DOHH2 (cell line): ENCODE measurements around the gene ACYP2.

ENCODE experiments used
- H3F3A ChIP-seq: fragments of 200-600 bp; sonication (generic), shearing (Covaris generic); 2 replicates; pipeline ENCODE4 v1.6.0; 2016; ENCODE audit warnings: antibody characterized with exemption, mild to moderate bottlenecking; ENCODE audit not compliant: control insufficient read depth, insufficient read depth
- H3K27ac ChIP-seq: fragments of 200-600 bp; sonication (generic); 2 replicates; pipeline ENCODE4 v1.5.1; 2014; ENCODE audit warnings: low read depth, mild to moderate bottlenecking, low read length, moderate library complexity
- H3K27me3 ChIP-seq: fragments of 200-600 bp; sonication (generic); 2 replicates; pipeline ENCODE4 v1.6.1; 2014; ENCODE audit warnings: mild to moderate bottlenecking, low read length, mixed read lengths; ENCODE audit not compliant: control insufficient read depth
- H3K36me3 ChIP-seq: fragments of 200-600 bp; sonication (generic); 2 replicates; pipeline ENCODE4 v1.6.1; 2014; ENCODE audit warnings: mild to moderate bottlenecking, low read length, moderate library complexity, mixed read lengths; ENCODE audit not compliant: control insufficient read depth
- H3K4me1 ChIP-seq: fragments of 200-600 bp; sonication (generic); 2 replicates; pipeline ENCODE4 v1.6.1; 2014; ENCODE audit warnings: mild to moderate bottlenecking, low read length, mixed read lengths; ENCODE audit not compliant: control insufficient read depth
- H3K4me2 ChIP-seq: fragments of 200-600 bp; sonication (generic); 2 replicates; pipeline ENCODE4 v1.6.0; 2014; ENCODE audit warnings: mild to moderate bottlenecking, low read length, moderate library complexity
- H3K4me3 ChIP-seq: fragments of 200-600 bp; sonication (generic); 2 replicates; pipeline ENCODE4 v1.5.1; 2014; ENCODE audit warnings: mild to moderate bottlenecking, low read length, mixed read lengths
- H3K79me2 ChIP-seq: fragments of 200-600 bp; sonication (generic); 2 replicates; pipeline ENCODE4 v1.6.1; 2014; ENCODE audit warnings: mild to moderate bottlenecking, low read length, mixed read lengths; ENCODE audit not compliant: control insufficient read depth
- H3K9me2 ChIP-seq: fragments of 200-600 bp; sonication (generic); replicated peaks from 2 replicates; pipeline ENCODE4 v1.6.1; 2014; ENCODE audit warnings: mild to moderate bottlenecking, low read length, mixed read lengths; ENCODE audit not compliant: control insufficient read depth
- H3K9me3 ChIP-seq: fragments of 200-600 bp; sonication (generic); 2 replicates; pipeline ENCODE4 v1.6.1; 2014; ENCODE audit warnings: antibody characterized with exemption, low read length, mixed read lengths; ENCODE audit not compliant: control insufficient read depth, insufficient read depth
- H4K20me1 ChIP-seq: fragments of 200-600 bp; sonication (generic); 2 replicates; pipeline ENCODE4 v1.6.0; 2014; ENCODE audit warnings: low read depth, mild to moderate bottlenecking, antibody characterized with exemption, low read length, moderate library complexity; ENCODE audit not compliant: control insufficient read depth, insufficient read depth
- EZH2phosphoT487 ChIP-seq: fragments of 200-600 bp; sonication (generic); IDR thresholded peaks from 2 replicates; pipeline ENCODE4 v1.6.1; 2017; ENCODE audit warnings: borderline replicate concordance, mild to moderate bottlenecking, antibody characterized with exemption, low read length, moderate library complexity, mixed read lengths
- TF ChIP-seq, protein P1 (sequence below): fragments of 200-600 bp; sonication (generic); IDR thresholded peaks from one replicate; pipeline ENCODE4 v1.5.1; 2014; ENCODE audit warnings: antibody characterized with exemption, mild to moderate bottlenecking, low read depth, low read length; ENCODE audit not compliant: poor library complexity, severe bottlenecking

The ACYP2 gene

DNA sequence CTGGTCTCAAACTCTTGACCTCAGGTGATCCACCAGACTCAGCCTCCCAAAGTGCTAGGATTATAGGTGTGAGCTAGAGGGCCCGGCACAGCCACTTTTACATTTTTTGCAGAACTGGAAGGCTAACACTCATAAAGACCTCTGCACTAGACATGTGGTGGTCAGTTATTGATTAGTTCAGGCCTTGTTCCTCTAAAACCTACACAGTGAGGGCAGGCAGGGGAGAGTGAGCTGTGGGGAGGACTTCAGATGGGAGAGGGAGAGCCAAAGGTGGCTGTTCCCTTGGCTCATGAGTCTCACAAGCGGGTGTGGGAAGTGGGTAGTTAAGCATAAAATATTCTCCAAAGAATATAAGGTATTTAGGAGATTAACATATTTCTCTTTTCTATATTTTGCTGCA is 29.3 kb upstream of the ACYP2 start:
- no peaks in the 10 kb centered on the region for H3K9me2 ChIP-seq
- no peak overlapping the region for H3K27ac ChIP-seq
- H3K4me1 ChIP-seq: peaks cover 54% of the 10 kb centered on the region
- 0 out of 2 replicates have a peak, but pooled peaks cover 5% of the 10 kb centered on the region for H3F3A ChIP-seq
- no peaks in the 10 kb centered on the region for H3K36me3 ChIP-seq
- no peaks in the 10 kb centered on the region for H4K20me1 ChIP-seq
- H3K9me3 ChIP-seq: no peaks in the 10 kb centered on the region
- TF ChIP-seq, protein P1, sequence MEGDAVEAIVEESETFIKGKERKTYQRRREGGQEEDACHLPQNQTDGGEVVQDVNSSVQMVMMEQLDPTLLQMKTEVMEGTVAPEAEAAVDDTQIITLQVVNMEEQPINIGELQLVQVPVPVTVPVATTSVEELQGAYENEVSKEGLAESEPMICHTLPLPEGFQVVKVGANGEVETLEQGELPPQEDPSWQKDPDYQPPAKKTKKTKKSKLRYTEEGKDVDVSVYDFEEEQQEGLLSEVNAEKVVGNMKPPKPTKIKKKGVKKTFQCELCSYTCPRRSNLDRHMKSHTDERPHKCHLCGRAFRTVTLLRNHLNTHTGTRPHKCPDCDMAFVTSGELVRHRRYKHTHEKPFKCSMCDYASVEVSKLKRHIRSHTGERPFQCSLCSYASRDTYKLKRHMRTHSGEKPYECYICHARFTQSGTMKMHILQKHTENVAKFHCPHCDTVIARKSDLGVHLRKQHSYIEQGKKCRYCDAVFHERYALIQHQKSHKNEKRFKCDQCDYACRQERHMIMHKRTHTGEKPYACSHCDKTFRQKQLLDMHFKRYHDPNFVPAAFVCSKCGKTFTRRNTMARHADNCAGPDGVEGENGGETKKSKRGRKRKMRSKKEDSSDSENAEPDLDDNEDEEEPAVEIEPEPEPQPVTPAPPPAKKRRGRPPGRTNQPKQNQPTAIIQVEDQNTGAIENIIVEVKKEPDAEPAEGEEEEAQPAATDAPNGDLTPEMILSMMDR: no peak
- TF ChIP-seq EZH2phosphoT487: no peak
- H3K4me2 ChIP-seq: no peak overlapping the region
- no peaks in the 10 kb centered on the region for H3K27me3 ChIP-seq
- no peak overlapping the region for H3K4me3 ChIP-seq
- H3K79me2 ChIP-seq: no peaks in the 10 kb centered on the region

DNA sequence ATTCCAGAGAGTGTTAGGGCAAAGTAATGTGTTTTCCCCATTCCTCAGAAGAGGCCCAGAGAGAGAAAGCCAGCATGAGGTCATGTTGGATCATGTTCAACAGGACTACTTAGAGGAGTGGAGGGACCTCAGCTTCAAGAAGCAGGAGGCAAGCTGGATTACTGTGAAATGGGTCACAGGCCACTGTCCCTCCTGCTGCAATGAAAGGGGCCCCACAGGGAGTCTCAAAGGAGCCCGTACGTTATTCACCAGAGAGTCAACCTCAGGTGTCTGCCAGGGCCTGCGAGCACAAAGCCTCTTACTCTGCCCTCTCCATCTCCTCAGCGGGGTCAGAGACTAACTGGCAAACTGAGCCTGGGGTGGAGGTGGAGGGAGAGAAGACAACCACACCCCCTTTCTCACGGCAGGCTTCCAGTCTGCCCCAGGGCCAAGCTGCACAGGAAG is 27.2 kb upstream of the ACYP2 start:
- Histone ChIP-seq H3K4me3 (no peak overlapping the region), H3K27ac (no peak overlapping the region), H3K9me3 (no peaks in the 10 kb centered on the region), H3F3A (peaks cover 18% of the 10 kb centered on the region), H3K36me3 (no peaks in the 10 kb centered on the region), H3K4me2 (no peak overlapping the region), H4K20me1 (no peaks in the 10 kb centered on the region), H3K9me2 (no peaks in the 10 kb centered on the region), H3K79me2 (no peaks in the 10 kb centered on the region), H3K27me3 (no peaks in the 10 kb centered on the region), H3K4me1 (peaks cover 69% of the 10 kb centered on the region)
- no peak for TF ChIP-seq EZH2phosphoT487
- TF ChIP-seq, protein P1: no peak

DNA sequence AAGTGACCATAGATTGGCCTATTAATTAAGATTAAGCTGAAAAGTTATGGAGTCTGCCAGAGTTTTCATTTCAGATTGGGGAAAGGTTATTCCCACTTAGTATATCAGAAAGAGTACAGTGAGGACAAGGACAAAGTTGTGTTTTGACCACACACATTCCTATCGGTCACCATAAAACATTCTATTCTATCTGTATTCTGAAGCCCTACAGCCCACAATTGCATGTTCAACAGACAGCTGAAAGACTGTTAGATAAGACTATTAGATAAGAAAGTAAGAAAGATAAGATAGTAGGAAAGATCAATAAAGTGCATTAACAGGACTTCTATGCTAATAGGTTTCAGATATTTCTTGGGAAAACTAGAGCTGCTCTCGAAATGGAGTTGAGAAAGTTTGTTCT is 26.7 kb upstream of the ACYP2 start:
- Histone ChIP-seq H3K79me2 (no peaks in the 10 kb centered on the region), H3K4me3 (no peak overlapping the region), H4K20me1 (no peaks in the 10 kb centered on the region), H3K27ac (no peak overlapping the region), H3K9me2 (no peaks in the 10 kb centered on the region), H3K36me3 (no peaks in the 10 kb centered on the region), H3K4me1 (peaks cover 74% of the 10 kb centered on the region), H3K9me3 (no peaks in the 10 kb centered on the region), H3F3A (peaks cover 19% of the 10 kb centered on the region), H3K4me2 (no peak overlapping the region), H3K27me3 (no peaks in the 10 kb centered on the region)
- TF ChIP-seq, protein P1: no peak
- no peak for TF ChIP-seq EZH2phosphoT487
